Neuronal stem cell (in vitro differentiated cells): ENCODE measurements around the gene ELMO1.
A peak's percentile ranks its signal among the peaks of the same experiment; 100 is the strongest.

Source experiments
- DNase-seq: peaks from one replicate; pipeline ENCODE4 v3.0.0-alpha.2; 2013; ENCODE audit warnings: low spot score
- H2AFZ ChIP-seq: one replicate; pipeline ENCODE4 v1.6.1; 2013; ENCODE audit warnings: mild to moderate bottlenecking, low read length, inconsistent platforms
- H2AK5ac ChIP-seq: 2 replicates; pipeline ENCODE4 v1.6.1; 2013; ENCODE audit warnings: low read depth, mild to moderate bottlenecking, inconsistent platforms, low read length, moderate library complexity, mixed read lengths
- H2BK120ac ChIP-seq: 2 replicates; pipeline ENCODE4 v1.6.1; 2013; ENCODE audit warnings: low read depth, mild to moderate bottlenecking, inconsistent platforms, low read length, moderate library complexity, mixed read lengths
- H2BK12ac ChIP-seq: one replicate; pipeline ENCODE4 v1.6.1; 2013; ENCODE audit warnings: low read length, inconsistent platforms
- H2BK15ac ChIP-seq: 2 replicates; pipeline ENCODE4 v1.6.1; 2013; ENCODE audit warnings: mild to moderate bottlenecking, low read length, inconsistent platforms, mixed read lengths
- H2BK5ac ChIP-seq: one replicate; pipeline ENCODE4 v1.6.1; 2013; ENCODE audit warnings: inconsistent platforms, mild to moderate bottlenecking, low read length, moderate library complexity
- H3K14ac ChIP-seq: one replicate; pipeline ENCODE4 v1.6.1; 2013; ENCODE audit warnings: low read length, inconsistent platforms
- H3K18ac ChIP-seq: 2 replicates; pipeline ENCODE4 v1.6.1; 2013; ENCODE audit warnings: low read length, inconsistent platforms
- H3K23ac ChIP-seq: 2 replicates; pipeline ENCODE4 v1.6.1; 2013; ENCODE audit warnings: low read depth, mild to moderate bottlenecking, mixed read lengths, low read length, inconsistent platforms; ENCODE audit not compliant: poor library complexity
- H3K27ac ChIP-seq: replicated peaks from 3 replicates; pipeline ENCODE4 v1.5.1; 2013; ENCODE audit warnings: low read length, inconsistent platforms
- H3K27me3 ChIP-seq, 3 experiments: 2 replicates each; pipeline ENCODE4 v1.6.1; 2013; ENCODE audit warnings: low read length in 3 of 3, mild to moderate bottlenecking in 2 of 3, inconsistent platforms in 1 of 3, low read depth in 1 of 3, mixed read lengths in 1 of 3, moderate library complexity in 1 of 3; ENCODE audit not compliant: control insufficient read depth in 3 of 3, insufficient read depth in 3 of 3
- H3K36me3 ChIP-seq, 2 donors: replicated peaks in 1 of 2; 2 replicates each; pipeline ENCODE4 v1.6.1; 2013; ENCODE audit warnings: low read length in 2 of 2; ENCODE audit not compliant: control insufficient read depth in 2 of 2, insufficient read depth in 2 of 2
- H3K4ac ChIP-seq: 2 replicates; pipeline ENCODE4 v1.6.1; 2013; ENCODE audit warnings: inconsistent platforms, mild to moderate bottlenecking, low read length, moderate library complexity
- H3K4me1 ChIP-seq, 2 donors: 1 replicate in 1 of 2; 2 replicates in 1 of 2; pipeline ENCODE4 v1.6.1; 2013; ENCODE audit warnings: low read length in 2 of 2, low read depth in 1 of 2; ENCODE audit not compliant: control insufficient read depth in 2 of 2, insufficient read depth in 1 of 2
- H3K4me2 ChIP-seq: one replicate; pipeline ENCODE4 v1.6.1; 2013; ENCODE audit warnings: mild to moderate bottlenecking, low read length, inconsistent platforms; ENCODE audit not compliant: insufficient read depth, poor library complexity, severe bottlenecking
- H3K4me3 ChIP-seq, 2 donors: 2 replicates each; pipeline ENCODE4 v1.5.1; 2013; ENCODE audit warnings: low read length in 2 of 2, mild to moderate bottlenecking in 2 of 2, inconsistent platforms in 1 of 2, moderate library complexity in 1 of 2
- H3K79me1 ChIP-seq: one replicate; pipeline ENCODE4 v1.6.1; 2013; ENCODE audit warnings: low read depth, mild to moderate bottlenecking, inconsistent platforms, low read length, moderate library complexity
- H3K9ac ChIP-seq: one replicate; pipeline ENCODE4 v1.6.1; 2013; ENCODE audit warnings: mild to moderate bottlenecking, low read depth, low read length, inconsistent platforms; ENCODE audit not compliant: poor library complexity
- H3K9me3 ChIP-seq, 2 donors: replicated peaks in 1 of 2; 2 replicates each; pipeline versions ENCODE3 to v1.6.1; 2013; ENCODE audit warnings: low read length in 2 of 2, mild to moderate bottlenecking in 2 of 2, inconsistent platforms in 1 of 2, low read depth in 1 of 2, mixed read lengths in 1 of 2, moderate library complexity in 1 of 2; ENCODE audit not compliant: control insufficient read depth in 2 of 2, insufficient read depth in 1 of 2
- H4K8ac ChIP-seq: one replicate; pipeline ENCODE4 v1.6.1; 2013; ENCODE audit warnings: low read depth, mild to moderate bottlenecking, inconsistent platforms, low read length, moderate library complexity
- H4K91ac ChIP-seq: one replicate; pipeline ENCODE4 v1.6.1; 2013; ENCODE audit warnings: low read length, low read depth, mild to moderate bottlenecking, inconsistent platforms; ENCODE audit not compliant: poor library complexity
- WGBS, 2 donors: extraction: QIAGEN DNeasy Blood & Tissue Kit; methylation state at CpG; one replicate each; pipeline ENCODE4 v1.1.7; 2013; ENCODE audit warnings: missing lambda C conversion rate in 2 of 2, mixed read lengths in 1 of 2; ENCODE audit not compliant: insufficient read length in 2 of 2, insufficient replicate concordance in 1 of 2; ENCODE audit errors: extremely low coverage in 2 of 2; 5-methylcytosine and 5-hydroxymethylcytosine counted together

ELMO1 gene

GRCh38 chr7:36985316-36985715 lies 463.3 kb downstream of the ELMO1 start:
- no peak overlapping the region for H2BK120ac ChIP-seq
- no peak overlapping the region for H3K4me2 ChIP-seq
- no peak overlapping the region for H3K4ac ChIP-seq
- H3K9ac ChIP-seq: no peak overlapping the region
- H3K14ac ChIP-seq: no peak overlapping the region
- peak overlapping the region; percentile 58 for H2AFZ ChIP-seq
- no CpG with 5 or more reads among the region's 5 CpGs for WGBS, 2 donors
- H3K27ac ChIP-seq: no peak overlapping the region
- H2BK5ac ChIP-seq: no peak overlapping the region
- H3K4me1 ChIP-seq: peaks cover 12 to 32% of the 10 kb centered on the region in 2 donors
- no peak overlapping the region for H4K91ac ChIP-seq
- H2BK15ac ChIP-seq: no peak overlapping the region
- H4K8ac ChIP-seq: no peak overlapping the region
- no peaks in the 10 kb centered on the region for H3K27me3 ChIP-seq
- H3K36me3 ChIP-seq: no peaks in the 10 kb centered on the region
- peak overlapping the region in 1 of 2 donors; percentile 3 for H3K4me3 ChIP-seq
- no peaks in the 10 kb centered on the region for H3K9me3 ChIP-seq
- H2AK5ac ChIP-seq: no peak overlapping the region
- H3K79me1 ChIP-seq: no peaks in the 10 kb centered on the region
- H3K23ac ChIP-seq: no peak overlapping the region
- H3K18ac ChIP-seq: no peak overlapping the region
- no peak for DNase-seq
- no peak overlapping the region for H2BK12ac ChIP-seq

GRCh38 chr7:36984710-36985312 lies 463.9 kb downstream of the ELMO1 start:
- H3K27me3 ChIP-seq: no peaks in the 10 kb centered on the region
- no peak overlapping the region for H2BK12ac ChIP-seq
- no peak overlapping the region for H3K23ac ChIP-seq
- no peak overlapping the region for H4K91ac ChIP-seq
- no CpG with 5 or more reads among the region's 6 CpGs for WGBS, 2 donors
- H3K18ac ChIP-seq: no peak overlapping the region
- no peak overlapping the region for H2BK5ac ChIP-seq
- H3K4me3 ChIP-seq: no peak overlapping the region
- H2AK5ac ChIP-seq: no peak overlapping the region
- H3K9ac ChIP-seq: no peak overlapping the region
- peaks cover 12 to 32% of the 10 kb centered on the region in 2 donors for H3K4me1 ChIP-seq
- no peak overlapping the region for H4K8ac ChIP-seq
- H3K4ac ChIP-seq: no peak overlapping the region
- no peak overlapping the region for H2BK120ac ChIP-seq
- H3K9me3 ChIP-seq: no peaks in the 10 kb centered on the region
- no peak overlapping the region for H2BK15ac ChIP-seq
- H3K36me3 ChIP-seq: no peaks in the 10 kb centered on the region
- no peak for DNase-seq
- no peak overlapping the region for H3K14ac ChIP-seq
- H3K79me1 ChIP-seq: no peaks in the 10 kb centered on the region
- no peak overlapping the region for H2AFZ ChIP-seq
- H3K4me2 ChIP-seq: no peak overlapping the region
- H3K27ac ChIP-seq: no peak overlapping the region

- Histone ChIP-seq H2BK120ac (no peak overlapping the region), H3K4me2 (no peak overlapping the region), H3K9ac (no peak overlapping the region), H2BK5ac (no peak overlapping the region), H3K4me3 (no peak overlapping the region), H4K8ac (no peak overlapping the region), H2BK15ac (no peak overlapping the region), H3K27ac (no peak overlapping the region), H4K91ac (no peak overlapping the region), H2BK12ac (no peak overlapping the region), H3K14ac (no peak overlapping the region), H3K4me1 (peaks cover 12 to 32% of the 10 kb centered on the region in 2 donors), H3K27me3 (no peaks in the 10 kb centered on the region), H3K23ac (no peak overlapping the region), H3K36me3 (no peaks in the 10 kb centered on the region), H2AK5ac (no peak overlapping the region), H3K18ac (no peak overlapping the region), H2AFZ (no peak overlapping the region), H3K9me3 (no peaks in the 10 kb centered on the region), H3K4ac (no peak overlapping the region), H3K79me1 (no peaks in the 10 kb centered on the region)
- WGBS, 2 donors: no CpG with 5 or more reads among the region's 9 CpGs
- no peak for DNase-seq
These were observed 464.6 kb downstream of the ELMO1 start for GRCh38 chr7:36984041-36984521.

- Histone ChIP-seq H4K8ac (no peak overlapping the region), H3K9ac (no peak overlapping the region), H3K18ac (no peak overlapping the region), H2BK5ac (no peak overlapping the region), H3K4me1 (peaks cover 12 to 32% of the 10 kb centered on the region in 2 donors), H2AFZ (no peak overlapping the region), H3K4me2 (no peak overlapping the region), H3K36me3 (no peaks in the 10 kb centered on the region), H2AK5ac (no peak overlapping the region), H4K91ac (no peak overlapping the region), H2BK12ac (no peak overlapping the region), H3K27ac (no peak overlapping the region), H3K9me3 (no peaks in the 10 kb centered on the region), H2BK15ac (no peak overlapping the region), H2BK120ac (no peak overlapping the region), H3K79me1 (no peaks in the 10 kb centered on the region), H3K27me3 (no peaks in the 10 kb centered on the region), H3K4ac (no peak overlapping the region), H3K4me3 (no peak overlapping the region), H3K23ac (no peak overlapping the region), H3K14ac (no peak overlapping the region)
- WGBS, 2 donors: no CpG with 5 or more reads among the region's 3 CpGs
- no peak for DNase-seq
These were observed 465.9 kb downstream of the ELMO1 start for GRCh38 chr7:36982766-36983165.
